Esophagus muscularis mucosa (tissue), 4 donors: ENCODE data around the gene CAPG.

Source experiments
- CTCF ChIP-seq, 3 experiments: fragments of 200-600 bp in 2 of 3; fragments of 450-650 bp in 1 of 3; sonication (generic) in 2 of 3; IDR thresholded peaks; one replicate each; pipeline ENCODE4 v1.5.1; 2017 to 2019; ENCODE audit warnings: antibody characterized with exemption in 3 of 3, mild to moderate bottlenecking in 2 of 3, moderate library complexity in 1 of 3
- EP300 ChIP-seq: sonication (generic); formaldehyde crosslinking; IDR thresholded peaks from one replicate; pipeline ENCODE4 v1.6.1; 2017; ENCODE audit warnings: antibody characterized with exemption
- POLR2A ChIP-seq: fragments of 450-650 bp; IDR thresholded peaks from one replicate; pipeline ENCODE4 v1.6.1; 2017; ENCODE audit warnings: antibody characterized with exemption, moderate library complexity, mild to moderate bottlenecking, low read depth
- POLR2AphosphoS5 ChIP-seq, 2 donors: sonication (generic); formaldehyde crosslinking; IDR thresholded peaks; one replicate each; pipeline ENCODE4 v1.6.1; 2017; ENCODE audit warnings: antibody characterized with exemption in 2 of 2

- TF ChIP-seq CTCF (IDR thresholded peaks at IDR 0.05) (no peak), POLR2A (no peak), POLR2AphosphoS5 (IDR thresholded peaks at IDR 0.05) (no peak), EP300 (no peak)
Measured at GRCh38 chr2:85376291-85377065, 33.7 kb downstream of the CAPG start.
